Muscle of leg (tissue), 11 donors: ENCODE data around the gene DNAJC4. TPM values are rescaled to one million over a fixed set of nuclear protein-coding genes. Genes with fewer than 3 reads are reported as not detected.
"Not testable (repeated sequence)": the region's sequence is repeated elsewhere in the genome, so short reads cannot be mapped to it uniquely, and the experiment has no call there.

Experiments used
- DNase-seq: peaks from one replicate; pipeline ENCODE4 v3.0.0; 2013
- H3K27ac ChIP-seq: one replicate; pipeline ENCODE4 v1.5.1; 2013; ENCODE audit warnings: mild to moderate bottlenecking, low read length, control low read depth
- H3K27me3 ChIP-seq: one replicate; pipeline ENCODE4 v1.6.1; 2013; ENCODE audit warnings: low read length; ENCODE audit not compliant: control insufficient read depth, insufficient read depth
- H3K36me3 ChIP-seq: one replicate; pipeline ENCODE4 v1.6.1; 2013; ENCODE audit warnings: low read length; ENCODE audit not compliant: control insufficient read depth, insufficient read depth
- H3K4me1 ChIP-seq: one replicate; pipeline ENCODE4 v1.6.1; 2013; ENCODE audit warnings: low read length; ENCODE audit not compliant: control insufficient read depth, insufficient read depth
- H3K4me3 ChIP-seq: one replicate; pipeline ENCODE4 v1.5.1; 2013; ENCODE audit warnings: low read length, control low read depth
- H3K9me3 ChIP-seq: replicated peaks from 2 replicates; pipeline ENCODE4 v1.6.1; 2013; ENCODE audit warnings: low read depth, low read length; ENCODE audit not compliant: control insufficient read depth
- WGBS: methylation state at CpG from one replicate; pipeline ENCODE4 v1.1.5; 2013; ENCODE audit warnings: missing lambda C conversion rate; ENCODE audit not compliant: insufficient coverage; 5-methylcytosine and 5-hydroxymethylcytosine counted together
- polyA plus RNA-seq, 8 donors: library from polyadenylated mRNA; unstranded; fragments of 120-200 nt; gene quantifications; one replicate each; pipeline versions ENCODE4 v1.2.1 to v1.2.3, GENCODE V29; 2013; ENCODE audit warnings: inconsistent platforms in 1 of 8, low replicate concordance in 1 of 8; ENCODE audit not compliant: insufficient read length in 8 of 8, insufficient read depth in 1 of 8
- total RNA-seq: library from RNA; stranded (reverse); fragments of 120-200 nt; gene quantifications from one replicate; pipeline ENCODE4 v1.2.4, GENCODE V29; 2013

DNAJC4 gene
- total and polyA plus RNA-seq, 9 donors: 13.6 to 75.1 (median 52.9) TPM

- Histone ChIP-seq H3K9me3 (no peaks in the 10 kb centered on the region), H3K4me1 (peaks cover 67% of the 10 kb centered on the region), H3K27ac (no peak overlapping the region), H3K36me3 (peaks cover 28% of the 10 kb centered on the region), H3K27me3 (no peaks in the 10 kb centered on the region), H3K4me3 (no peak overlapping the region)
- 58% methylated on average over 2 of the region's 5 CpGs for WGBS
- no peak for DNase-seq
These were observed 13.8 kb downstream of the DNAJC4 start for GRCh38 chr11:64244107-64244506.

GRCh38 chr11:64244966-64245365 is 14.6 kb downstream of the DNAJC4 start:
- Histone ChIP-seq H3K36me3 (peaks cover 24% of the 10 kb centered on the region), H3K4me1 (peaks cover 67% of the 10 kb centered on the region), H3K9me3 (no peaks in the 10 kb centered on the region), H3K27ac (peak overlapping the region; percentile 94), H3K27me3 (no peaks in the 10 kb centered on the region), H3K4me3 (peak overlapping the region; percentile 78)
- DNase-seq: no peak
- WGBS: 43% methylated on average over 1 of the region's 6 CpGs

GRCh38 chr11:64245401-64245796 is 15.1 kb downstream of the DNAJC4 start:
- DNase-seq: peak; percentile 87

GRCh38 chr11:64245797-64246620 is 15.7 kb downstream of the DNAJC4 start:
- no peaks in the 10 kb centered on the region for H3K9me3 ChIP-seq
- H3K4me3 ChIP-seq: peak overlapping the region; percentile 78
- H3K27me3 ChIP-seq: no peaks in the 10 kb centered on the region
- H3K27ac ChIP-seq: peak overlapping the region; percentile 94
- H3K36me3 ChIP-seq: peaks cover 24% of the 10 kb centered on the region
- no peak for DNase-seq
- peaks cover 70% of the 10 kb centered on the region for H3K4me1 ChIP-seq
- WGBS: under 1% methylated on average over 40 of the region's 46 CpGs

More at GRCh38 chr11:64245401-64245796, 15.1 kb downstream of the DNAJC4 start:
- Histone ChIP-seq H3K4me1 (peaks cover 67% of the 10 kb centered on the region), H3K36me3 (peaks cover 24% of the 10 kb centered on the region), H3K9me3 (no peaks in the 10 kb centered on the region), H3K27ac (peak overlapping the region; percentile 94), H3K4me3 (peak overlapping the region; percentile 78), H3K27me3 (no peaks in the 10 kb centered on the region)
- no CpG with 5 or more reads among the region's 6 CpGs for WGBS

- WGBS: 0% methylated on average over 43 of the region's 43 CpGs
- H3K27ac ChIP-seq: peak overlapping the region; percentile 94
- H3K36me3 ChIP-seq: peaks cover 24% of the 10 kb centered on the region
- H3K4me3 ChIP-seq: peak overlapping the region; percentile 78
- H3K4me1 ChIP-seq: peaks cover 72% of the 10 kb centered on the region
- not testable (repeated sequence) for DNase-seq, H3K9me3 ChIP-seq, H3K27me3 ChIP-seq
These were observed 16.2 kb downstream of the DNAJC4 start for GRCh38 chr11:64246621-64246870.

GRCh38 chr11:64246871-64247728 is 16.8 kb downstream of the DNAJC4 start, which contains the start of gene PPP1R14B:
Gene PPP1R14B, minus strand, starts transcription at chr11:64246943. Its CDS starts 270 bp downstream, at chr11:64246673.
- Histone ChIP-seq H3K4me3 (peak within 1 kb of the TSS; percentile 78), H3K36me3 (peaks cover 24% of the 10 kb centered on the region), H3K9me3 (no peaks in the 10 kb centered on the region), H3K27me3 (no peaks in the 10 kb centered on the region), H3K27ac (peak within 1 kb of the TSS; percentile 98), H3K4me1 (peaks cover 75% of the 10 kb centered on the region)
- WGBS: 2% methylated on average over 54 of the region's 74 CpGs
- peak; percentile 95 for DNase-seq

GRCh38 chr11:64247729-64248531 is 17.6 kb downstream of the DNAJC4 start:
- no peak for DNase-seq
- H3K4me1 ChIP-seq: peaks cover 74% of the 10 kb centered on the region
- 12% methylated on average over 20 of the region's 31 CpGs for WGBS
- H3K36me3 ChIP-seq: peaks cover 20% of the 10 kb centered on the region
- H3K27ac ChIP-seq: peak overlapping the region; percentile 65
- no peaks in the 10 kb centered on the region for H3K9me3 ChIP-seq
- H3K4me3 ChIP-seq: peak overlapping the region; percentile 63
- no peaks in the 10 kb centered on the region for H3K27me3 ChIP-seq

GRCh38 chr11:64248578-64248977 is 18.2 kb downstream of the DNAJC4 start:
- peaks cover 74% of the 10 kb centered on the region for H3K4me1 ChIP-seq

GRCh38 chr11:64249038-64249437 is 18.7 kb downstream of the DNAJC4 start:
- 89% methylated on average over 4 of the region's 4 CpGs for WGBS
- H3K4me1 ChIP-seq: peaks cover 71% of the 10 kb centered on the region

More at GRCh38 chr11:64248578-64248977, 18.2 kb downstream of the DNAJC4 start:
- no peak for DNase-seq
- H3K4me3 ChIP-seq: no peak overlapping the region
- no peaks in the 10 kb centered on the region for H3K27me3 ChIP-seq
- H3K27ac ChIP-seq: no peak overlapping the region
- peaks cover 14% of the 10 kb centered on the region for H3K36me3 ChIP-seq
- WGBS: 77% methylated on average over 5 of the region's 7 CpGs
- no peaks in the 10 kb centered on the region for H3K9me3 ChIP-seq

More at GRCh38 chr11:64249038-64249437, 18.7 kb downstream of the DNAJC4 start:
- DNase-seq: no peak
- H3K36me3 ChIP-seq: peaks cover 9% of the 10 kb centered on the region
- no peak overlapping the region for H3K4me3 ChIP-seq
- no peaks in the 10 kb centered on the region for H3K27me3 ChIP-seq
- H3K9me3 ChIP-seq: no peaks in the 10 kb centered on the region
- no peak overlapping the region for H3K27ac ChIP-seq
